ENCODE results near the gene SPDYE1.

SPDYE1 gene

DNA sequence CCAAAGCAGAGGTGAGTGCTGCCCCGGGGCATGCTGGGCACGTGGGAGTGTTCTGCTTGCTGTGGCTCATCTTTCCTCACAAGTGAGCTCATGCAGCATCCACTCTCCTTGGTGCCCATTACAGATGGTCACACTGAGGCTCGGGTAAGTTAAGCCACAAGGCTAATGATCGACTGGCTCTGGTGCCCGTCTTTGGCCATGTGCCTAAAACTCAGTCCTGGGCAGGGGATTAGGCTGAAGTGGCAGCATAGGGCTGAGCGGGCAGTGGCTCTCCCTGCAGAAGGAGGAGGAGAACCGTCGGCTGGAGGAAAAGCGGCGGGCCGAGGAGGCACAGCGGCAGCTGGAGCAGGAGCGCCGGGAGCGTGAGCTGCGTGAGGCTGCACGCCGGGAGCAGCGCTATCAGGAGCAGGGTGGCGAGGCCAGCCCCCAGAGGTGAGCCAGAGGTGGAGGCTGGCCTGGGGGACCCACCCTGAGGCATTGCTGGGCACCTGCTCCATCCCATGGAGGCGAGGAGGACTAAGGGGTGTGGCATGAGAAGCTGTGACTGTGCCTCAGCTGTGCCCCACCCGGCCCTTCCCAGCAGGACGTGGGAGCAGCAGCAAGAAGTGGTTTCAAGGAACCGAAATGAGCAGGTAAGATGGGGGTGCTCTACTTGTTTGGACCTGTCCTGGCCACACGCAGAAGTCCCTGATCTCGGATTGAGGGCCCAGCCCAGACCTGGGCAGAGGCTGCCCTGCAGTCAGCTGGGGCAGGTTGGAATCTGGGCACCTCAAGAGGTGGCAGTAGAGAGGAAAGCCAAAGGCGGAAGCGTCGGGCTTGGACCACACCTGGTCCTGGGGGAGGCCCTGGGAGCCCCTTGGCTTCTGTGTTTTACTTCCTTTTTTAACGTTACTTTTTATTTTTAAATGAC lies 60.4 kb downstream of the SPDYE1 start:
- DNase-seq (ENCODE audit: low read depth): no peak
- no peak overlapping the region for H3K4me3 ChIP-seq (ENCODE audit: low read depth, low read length)
- no peak for TF ChIP-seq CTCF (IDR thresholded peaks at IDR 0.05; ENCODE audit: control insufficient read depth, extremely low read depth, insufficient read depth)

- no peak overlapping the region for H3K4me3 ChIP-seq (ENCODE audit: low read depth, low read length)
- no peak for TF ChIP-seq CTCF (IDR thresholded peaks at IDR 0.05; ENCODE audit: control insufficient read depth, extremely low read depth, insufficient read depth)
- no peak for DNase-seq (ENCODE audit: low read depth)
Observed at GRCh38 chr7:44058759-44059218, 61.1 kb downstream of the SPDYE1 start.

GRCh38 chr7:44059219-44060090 lies 61.8 kb downstream of the SPDYE1 start:
- H3K4me3 ChIP-seq (ENCODE audit: low read depth, low read length): no peak overlapping the region
- DNase-seq (ENCODE audit: low read depth): no peak
- TF ChIP-seq CTCF (IDR thresholded peaks at IDR 0.05; ENCODE audit: control insufficient read depth, extremely low read depth, insufficient read depth): no peak
